A549 (cell line): ENCODE measurements around the gene UTF1. TPM values are rescaled to one million over a fixed set of nuclear protein-coding genes. Genes with fewer than 3 reads are reported as not detected.

Source experiments
- ATAC-seq, 2 experiments: fragments of 200-7000 bp in 1 of 2; fragments of >200 bp in 1 of 2; cut with Nextera tagmentation in 1 of 2; cut with Tn5 transposase in 1 of 2; 3 replicates each; pipeline versions ENCODE4 v1.8.0 to v1.9.1; 2018 to 2020; ENCODE audit warnings: mild to moderate bottlenecking in 1 of 2, moderate library complexity in 1 of 2
- CTCF ChIA-PET: fragments of 300-600 bp; sonication (Branson Sonifier 250); formaldehyde crosslinking; extraction: SDS; loops from one replicate; lab custom pipeline; 2021; ENCODE audit warnings: antibody characterized with exemption, inconsistent platforms; lab: Yijun Ruan, JAX
- POLR2A ChIA-PET: fragments of 350-600 bp; formaldehyde crosslinking; extraction: SDS; loops from one replicate; lab custom pipeline; 2021; ENCODE audit warnings: antibody characterized with exemption, inconsistent platforms; lab: Yijun Ruan, JAX
- DNase-seq, 2 experiments: peaks; one replicate each; pipeline versions ENCODE4 v3.0.0 to v3.0.0-alpha.2; 2011 to 2016; ENCODE audit warnings: low read depth in 1 of 2, low spot score in 1 of 2
- FAIRE-seq: peaks from 2 replicates; lab custom pipeline; 2011; peaks lifted over from hg19 to GRCh38; lab: Jason Lieb, UNC
- H3K27ac ChIP-seq, 2 experiments: fragments of >200 bp; sonication (Bioruptor Twin); formaldehyde crosslinking; 3 replicates each; pipeline ENCODE4 v1.5.1; 2016 to 2017
- H3K4me1 ChIP-seq: fragments of >200 bp; sonication (Bioruptor Twin); formaldehyde crosslinking; 3 replicates; pipeline ENCODE4 v1.6.1; 2016
- H3K4me2 ChIP-seq: fragments of >200 bp; sonication (Bioruptor Twin); formaldehyde crosslinking; 3 replicates; pipeline ENCODE4 v1.6.1; 2016
- H3K4me3 ChIP-seq: fragments of >200 bp; sonication (Bioruptor Twin); formaldehyde crosslinking; 3 replicates; pipeline ENCODE4 v1.5.1; 2016
- H3K9me3 ChIP-seq: fragments of >200 bp; sonication (Bioruptor Twin); formaldehyde crosslinking; 3 replicates; pipeline ENCODE4 v1.6.1; 2016
- CBX8 ChIP-seq: fragments of 200-600 bp; sonication (generic); IDR thresholded peaks from 2 replicates; pipeline ENCODE4 v1.6.1; 2016
- CEBPB ChIP-seq, 2 experiments: fragments of >200 bp in 1 of 2; sonication (Bioruptor Twin) in 1 of 2; formaldehyde crosslinking in 1 of 2; IDR thresholded peaks; 2 replicates each; pipeline ENCODE4 v1.6.1; 2012 to 2016
- CHD4 ChIP-seq: fragments of 200-600 bp; sonication (generic); IDR thresholded peaks from 2 replicates; pipeline ENCODE4 v1.6.1; 2016; ENCODE audit warnings: antibody characterized with exemption, mild to moderate bottlenecking, borderline replicate concordance
- E2F6 ChIP-seq: IDR thresholded peaks from 2 replicates; pipeline ENCODE4 v1.6.1; 2012; ENCODE audit warnings: low read depth, borderline replicate concordance
- EHF ChIP-seq: fragments of 250-450 bp; sonication (Bioruptor Pico); IDR thresholded peaks from 2 replicates; pipeline ENCODE4 v1.5.0; 2020; ENCODE audit warnings: mild to moderate bottlenecking
- EHMT2 ChIP-seq: fragments of 200-600 bp; sonication (generic); IDR thresholded peaks from 2 replicates; pipeline ENCODE4 v1.6.1; 2016; ENCODE audit warnings: antibody characterized with exemption, low read depth, mild to moderate bottlenecking, moderate library complexity
- ELK1 ChIP-seq: fragments of 150-350 bp; IDR thresholded peaks from 2 replicates; pipeline ENCODE4 v1.6.1; 2014; ENCODE audit warnings: low read depth, mild to moderate bottlenecking, low read length
- HDAC2 ChIP-seq: fragments of 200-600 bp; sonication (generic); IDR thresholded peaks from 2 replicates; pipeline ENCODE4 v1.6.1; 2016
- HES2 ChIP-seq: fragments of >200 bp; sonication (Bioruptor Twin); formaldehyde crosslinking; IDR thresholded peaks from 2 replicates; pipeline ENCODE4 v1.6.1; 2016
- HMGXB4 ChIP-seq: fragments of 250-450 bp; sonication (Bioruptor Pico); IDR thresholded peaks from 2 replicates; pipeline ENCODE4 v1.5.0; 2021; ENCODE audit warnings: mild to moderate bottlenecking, moderate library complexity, borderline replicate concordance
- HOXB13 ChIP-seq: fragments of 250-450 bp; sonication (Bioruptor Pico); IDR thresholded peaks from 2 replicates; pipeline ENCODE4 v1.5.0; 2020; ENCODE audit warnings: low read depth, mild to moderate bottlenecking, moderate library complexity
- JUN ChIP-seq, 2 experiments: fragments of >200 bp; sonication (Bioruptor Twin); formaldehyde crosslinking; IDR thresholded peaks; 2 replicates in 1 of 2; 3 replicates in 1 of 2; pipeline ENCODE4 v1.6.1; 2016 to 2017
- JUNB ChIP-seq: fragments of >200 bp; sonication (Bioruptor Twin); formaldehyde crosslinking; IDR thresholded peaks from 2 replicates; pipeline ENCODE4 v1.6.1; 2016
- KDM1A ChIP-seq: fragments of 200-600 bp; sonication (generic); IDR thresholded peaks from 2 replicates; pipeline ENCODE4 v1.6.1; 2016; ENCODE audit warnings: low read depth, mild to moderate bottlenecking
- KDM5A ChIP-seq: fragments of 200-600 bp; sonication (generic); IDR thresholded peaks from 2 replicates; pipeline ENCODE4 v1.6.1; 2016; ENCODE audit warnings: antibody characterized with exemption, mild to moderate bottlenecking
- MAZ ChIP-seq: fragments of 150-350 bp; IDR thresholded peaks from 2 replicates; pipeline ENCODE4 v1.6.1; 2014; ENCODE audit warnings: antibody characterized with exemption, low read depth, low read length, borderline replicate concordance
- NFE2L2 ChIP-seq: fragments of 150-350 bp; conservative IDR thresholded peaks from 2 replicates; pipeline ENCODE4 v1.6.1; 2014; ENCODE audit warnings: low read length
- PBX3 ChIP-seq: IDR thresholded peaks from 2 replicates; pipeline ENCODE4 v1.6.1; 2012
- RAD21 ChIP-seq, 2 experiments: fragments of >200 bp in 1 of 2; sonication (Bioruptor Twin) in 1 of 2; formaldehyde crosslinking in 1 of 2; IDR thresholded peaks in 1 of 2; conservative IDR thresholded peaks in 1 of 2; 2 replicates in 1 of 2; 3 replicates in 1 of 2; pipeline ENCODE4 v1.6.1; 2012 to 2018; ENCODE audit warnings: inconsistent platforms in 1 of 2
- RCOR1 ChIP-seq: fragments of 150-350 bp; IDR thresholded peaks from 2 replicates; pipeline ENCODE4 v1.6.1; 2014; ENCODE audit warnings: antibody characterized with exemption, low read length, low read depth
- REST ChIP-seq: fragments of 200-600 bp; sonication (generic); IDR thresholded peaks from 2 replicates; pipeline ENCODE4 v1.6.1; 2016; ENCODE audit warnings: antibody characterized with exemption, mild to moderate bottlenecking, moderate library complexity
- RFX5 ChIP-seq: fragments of 450-650 bp; IDR thresholded peaks from 2 replicates; pipeline ENCODE4 v1.7.1; 2014; ENCODE audit warnings: antibody characterized with exemption, mild to moderate bottlenecking, moderate library complexity
- SMC3 ChIP-seq: fragments of >200 bp; sonication (Bioruptor Twin); formaldehyde crosslinking; IDR thresholded peaks from 3 replicates; pipeline ENCODE4 v1.6.1; 2018; ENCODE audit warnings: inconsistent platforms
- TFCP2L1 ChIP-seq: fragments of 250-450 bp; sonication (Bioruptor Pico); IDR thresholded peaks from 2 replicates; pipeline ENCODE4 v1.5.0; 2021; ENCODE audit warnings: mild to moderate bottlenecking
- USF2 ChIP-seq: fragments of 450-650 bp; IDR thresholded peaks from 2 replicates; pipeline ENCODE4 v1.6.1; 2014; ENCODE audit warnings: antibody characterized with exemption
- ZNF302 ChIP-seq: fragments of 250-450 bp; sonication (Bioruptor Pico); IDR thresholded peaks from 2 replicates; pipeline ENCODE4 v1.9.0; 2021; ENCODE audit warnings: inconsistent platforms, mild to moderate bottlenecking, moderate library complexity
- WGBS: methylation state at CpG from one replicate; pipeline ENCODE4 v1.1.6; 2017; ENCODE audit errors: missing lambda C conversion rate; 5-methylcytosine and 5-hydroxymethylcytosine counted together
- polyA plus RNA-seq, 4 experiments: library from polyadenylated mRNA; depleted of rRNA in 3 of 4; stranded (reverse); fragments of >200 nt; fragmentation: RNase III in 1 of 4; extraction: RNeasy Plus Mini Kit Qiagen cat#74134 plus additional on column Dnase treatment in 1 of 4; gene quantifications; 2 replicates in 3 of 4; 3 replicates in 1 of 4; pipeline ENCODE4 v1.2.3, GENCODE V29; 2011 to 2017

The UTF1 gene
- polyA plus RNA-seq, 2 of the 4 experiments (the other 2 are of a cell fraction) = not detected

- TF ChIP-seq E2F6 (no peak), NFE2L2 (no peak), MAZ (no peak), KDM5A (no peak), RCOR1 (no peak), ZNF302 (CRISPR knock-in tag) (no peak), SMC3 (no peak), CEBPB (IDR thresholded peaks at IDR 0.05) (no peak), HMGXB4 (no peak), RAD21 (conservative IDR thresholded peaks at IDR 0.05 in 1 of 2, IDR thresholded peaks at IDR 0.05 in 1 of 2) (no peak), EHF (CRISPR knock-in tag) (no peak), HDAC2 (no peak), TFCP2L1 (CRISPR knock-in tag) (no peak), PBX3 (no peak), REST (no peak), USF2 (no peak), EHMT2 (no peak), RFX5 (no peak), CBX8 (no peak)
- no peak overlapping the region for H3K4me2 ChIP-seq
- H3K4me3 ChIP-seq = no peak overlapping the region
- DNase-seq (no peak), FAIRE-seq (no peak), ATAC-seq (no peak)
- no peaks in the 10 kb centered on the region for H3K4me1 ChIP-seq
- peaks cover 12% of the 10 kb centered on the region; the same call in 2 of the 3 replicates for H3K9me3 ChIP-seq
- ChIA-PET CTCF (interaction anchor here (0.8 to 1.2 kb wide), 2 partner anchors 32 to 51 kb away, joined by 3 read pairs; no protein-coding TSS in a partner anchor), POLR2A (no interaction called here)
- no peak overlapping the region for H3K27ac ChIP-seq
- 55% methylated on average over 4 of the region's 4 CpGs for WGBS
Observed at GRCh38 chr10:133194151-133194550, 35.9 kb upstream of the UTF1 start.

GRCh38 chr10:133195096-133195495, 34.9 kb upstream of the UTF1 start:
- DNase-seq (no peak), FAIRE-seq (no peak), ATAC-seq (no peak)
- ChIA-PET POLR2A (no interaction called here), CTCF (no interaction called here)
- Histone ChIP-seq H3K4me2 (no peak overlapping the region), H3K4me1 (no peaks in the 10 kb centered on the region), H3K4me3 (no peak overlapping the region), H3K9me3 (peaks cover 12% of the 10 kb centered on the region; the same call in 2 of the 3 replicates), H3K27ac (no peak overlapping the region)
- 58% methylated on average over 15 of the region's 19 CpGs for WGBS
- TF ChIP-seq USF2 (no peak), ELK1 (no peak), MAZ (no peak), JUN (IDR thresholded peaks at IDR 0.05) (no peak), KDM1A (no peak), JUNB (no peak), HOXB13 (CRISPR knock-in tag) (no peak), CHD4 (no peak), HES2 (no peak), E2F6 (no peak)
